PC-9 (cell line): ENCODE results near the gene COL13A1. TPM values are rescaled to one million over a fixed set of nuclear protein-coding genes. Genes with fewer than 3 reads are reported as not detected.

Source experiments
- BruUV-seq: library from RNA; stranded (reverse); fragments of 400-500 nt; replicated peaks from 2 replicates; lab custom pipeline; 2021; lab: Mats Ljungman, UMichigan
- CTCF ChIA-PET: fragments of 300-600 bp; sonication (Branson Sonifier 250); formaldehyde crosslinking; loops from one replicate; lab custom pipeline; 2022; ENCODE audit warnings: antibody characterized with exemption; lab: Charles Lee
- POLR2A ChIA-PET: fragments of 300-600 bp; sonication (Branson Sonifier 250); formaldehyde crosslinking; loops from one replicate; lab custom pipeline; 2022; ENCODE audit warnings: antibody characterized with exemption; ENCODE audit not compliant: unreplicated experiment; lab: Charles Lee
- DNase-seq, 2 experiments: peaks; one replicate each; pipeline versions ENCODE4 v3.0.0 to v3.0.0-alpha.2; 2015 to 2022; ENCODE audit warnings: mixed read lengths in 1 of 2
- H2AFZ ChIP-seq: fragments of 200-600 bp; sonication (generic); 2 replicates; pipeline ENCODE4 v1.8.1; 2017; ENCODE audit warnings: antibody characterized with exemption
- H3F3A ChIP-seq: fragments of 200-600 bp; sonication (generic); 2 replicates; pipeline ENCODE4 v1.8.1; 2017; ENCODE audit warnings: antibody characterized with exemption, mild to moderate bottlenecking, low read depth; ENCODE audit not compliant: insufficient read depth
- H3K27ac ChIP-seq: fragments of 200-600 bp; sonication (generic); 2 replicates; pipeline ENCODE4 v1.6.1; 2016; ENCODE audit warnings: mixed run types
- H3K27me3 ChIP-seq: fragments of 200-600 bp; sonication (generic); 2 replicates; pipeline ENCODE4 v1.6.1; 2016; ENCODE audit warnings: low read depth, mixed run types; ENCODE audit not compliant: insufficient read depth
- H3K36me3 ChIP-seq: fragments of 200-600 bp; sonication (generic); 2 replicates; pipeline ENCODE4 v1.6.1; 2016; ENCODE audit warnings: low read depth, mixed run types
- H3K4me1 ChIP-seq: fragments of 200-600 bp; sonication (generic); replicated peaks from 2 replicates; pipeline ENCODE4 v1.6.1; 2016; ENCODE audit warnings: mixed run types; ENCODE audit not compliant: insufficient read depth
- H3K4me2 ChIP-seq: fragments of 200-600 bp; sonication (generic); 2 replicates; pipeline ENCODE4 v1.6.1; 2017; ENCODE audit warnings: mixed run types
- H3K4me3 ChIP-seq: fragments of 200-600 bp; sonication (generic); 2 replicates; pipeline ENCODE4 v1.6.1; 2016; ENCODE audit warnings: mixed run types
- H3K79me2 ChIP-seq: fragments of 200-600 bp; sonication (generic); 2 replicates; pipeline ENCODE4 v1.6.1; 2017; ENCODE audit warnings: low read depth, mixed run types
- H3K9me2 ChIP-seq: fragments of 200-600 bp; sonication (generic); 2 replicates; pipeline ENCODE4 v1.8.1; 2017; ENCODE audit warnings: mild to moderate bottlenecking; ENCODE audit not compliant: insufficient read depth
- H3K9me3 ChIP-seq: fragments of 200-600 bp; sonication (generic); 2 replicates; pipeline ENCODE4 v1.8.1; 2016; ENCODE audit warnings: low read depth; ENCODE audit not compliant: insufficient read depth
- H4K20me1 ChIP-seq: fragments of 200-600 bp; sonication (generic); 2 replicates; pipeline ENCODE4 v1.8.1; 2017; ENCODE audit not compliant: insufficient read depth
- CTCF ChIP-seq: fragments of 200-600 bp; sonication (generic); conservative IDR thresholded peaks from 2 replicates; pipeline ENCODE4 v1.6.1; 2017; ENCODE audit warnings: mixed run types, antibody characterized with exemption, mild to moderate bottlenecking, moderate library complexity
- EZH2 ChIP-seq: fragments of 200-600 bp; sonication (generic); IDR thresholded peaks from 2 replicates; pipeline ENCODE4 v1.8.0; 2017; ENCODE audit warnings: antibody characterized with exemption, low read depth
- intact Hi-C: fragments of 100-400 bp; cut with micrococcal nuclease; formaldehyde crosslinking; loops from one replicate; pipeline ENCODE4 v1.10.0; 2022; ENCODE audit not compliant: unreplicated experiment
- total RNA-seq: library from RNA; stranded (reverse); gene quantifications from 2 replicates; pipeline ENCODE4 v1.2.3, GENCODE V29; 2021

Gene COL13A1
- total RNA-seq, 1 experiment from 2014 or later, result 1.6 TPM

DNA sequence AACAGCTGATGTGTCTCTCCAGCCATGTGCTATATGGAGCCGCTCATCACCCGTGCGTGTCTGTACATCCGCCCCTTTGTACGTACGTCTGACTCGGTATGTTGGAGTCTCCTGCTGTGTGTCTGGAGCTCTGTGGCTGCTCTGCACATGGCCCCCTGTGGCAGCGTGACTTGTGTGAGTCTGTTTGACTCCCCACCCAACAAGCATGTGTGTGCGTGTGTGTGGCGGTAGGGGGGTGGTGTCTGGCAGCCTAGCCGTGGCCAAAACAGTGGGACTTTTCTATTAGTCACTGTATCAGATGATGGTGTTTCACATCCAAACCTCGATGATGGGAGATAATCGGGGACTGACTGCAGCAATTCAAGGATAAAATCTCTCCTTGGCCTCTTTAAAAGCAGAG lies 94.1 kb downstream of the COL13A1 start:
- BruUV-seq, result no TSS peak
- ChIA-PET POLR2A (no interaction called here), CTCF (no interaction called here)
- Histone ChIP-seq H3K27ac (no peak overlapping the region), H4K20me1 (no peaks in the 10 kb centered on the region), H3K36me3 (no peaks in the 10 kb centered on the region), H3K4me3 (no peak overlapping the region), H3F3A (no peaks in the 10 kb centered on the region), H3K79me2 (no peaks in the 10 kb centered on the region), H2AFZ (no peak overlapping the region), H3K4me2 (no peak overlapping the region), H3K9me2 (no peaks in the 10 kb centered on the region), H3K27me3 (no peaks in the 10 kb centered on the region), H3K9me3 (no peaks in the 10 kb centered on the region), H3K4me1 (no peaks in the 10 kb centered on the region)
- intact Hi-C loops, result no loop called here
- no peak for TF ChIP-seq CTCF
- no peak for DNase-seq

GRCh38 chr10:69896606-69897231 lies 95.0 kb downstream of the COL13A1 start:
- no peak overlapping the region for H2AFZ ChIP-seq
- no peaks in the 10 kb centered on the region for H3K9me3 ChIP-seq
- H3K27ac ChIP-seq, result no peak overlapping the region
- H3K79me2 ChIP-seq, result no peaks in the 10 kb centered on the region
- POLR2A ChIA-PET, result no interaction called here
- no peak for DNase-seq
- H3F3A ChIP-seq, result no peaks in the 10 kb centered on the region
- BruUV-seq, result no TSS peak
- no peaks in the 10 kb centered on the region for H4K20me1 ChIP-seq
- CTCF ChIA-PET, result no interaction called here
- TF ChIP-seq EZH2 (no peak), CTCF (no peak)
- intact Hi-C loops, result no loop called here
- no peaks in the 10 kb centered on the region for H3K27me3 ChIP-seq
- no peak overlapping the region for H3K4me3 ChIP-seq
- no peaks in the 10 kb centered on the region for H3K36me3 ChIP-seq
- H3K4me1 ChIP-seq, result peaks cover 4% of the 10 kb centered on the region
- no peak overlapping the region for H3K4me2 ChIP-seq
- no peaks in the 10 kb centered on the region for H3K9me2 ChIP-seq

DNA sequence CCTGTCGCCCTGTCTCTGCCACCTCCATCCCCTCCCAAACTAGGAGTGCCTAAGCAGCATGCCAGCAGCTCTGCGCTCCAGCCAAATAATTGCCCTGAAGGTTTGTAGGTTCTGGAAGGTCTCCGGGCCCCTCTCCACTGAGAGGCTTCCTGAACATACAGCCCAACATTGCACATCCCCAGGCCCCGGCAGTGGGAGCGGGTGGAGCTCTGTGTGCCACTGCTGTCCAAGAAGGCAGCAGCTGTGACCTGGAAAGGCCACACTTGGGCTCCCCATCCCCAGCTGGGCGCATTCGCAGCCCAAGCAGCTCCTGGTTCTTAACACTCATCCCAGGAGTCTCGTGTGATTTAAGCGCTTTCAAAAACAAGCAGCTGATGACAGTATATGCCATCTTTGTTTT lies 95.7 kb downstream of the COL13A1 start:
- H3K4me3 ChIP-seq, result no peak overlapping the region
- H4K20me1 ChIP-seq, result no peaks in the 10 kb centered on the region
- peaks cover 10% of the 10 kb centered on the region for H3K4me1 ChIP-seq
- no peaks in the 10 kb centered on the region for H3K9me3 ChIP-seq
- POLR2A ChIA-PET, result no interaction called here
- H3K79me2 ChIP-seq, result no peaks in the 10 kb centered on the region
- no peak for DNase-seq
- TF ChIP-seq EZH2 (no peak), CTCF (no peak)
- no peak overlapping the region for H3K4me2 ChIP-seq
- CTCF ChIA-PET, result no interaction called here
- H3K36me3 ChIP-seq, result no peaks in the 10 kb centered on the region
- intact Hi-C loops, result no loop called here
- BruUV-seq, result no TSS peak
- H2AFZ ChIP-seq, result no peak overlapping the region
- H3K27me3 ChIP-seq, result no peaks in the 10 kb centered on the region
- no peaks in the 10 kb centered on the region for H3F3A ChIP-seq
- no peak overlapping the region for H3K27ac ChIP-seq
- no peaks in the 10 kb centered on the region for H3K9me2 ChIP-seq
